ACC112 (cell line): Measurements from ENCODE around the gene ATXN1.
"Not testable (repeated sequence)": the region's sequence is repeated elsewhere in the genome, so short reads cannot be mapped to it uniquely, and the experiment has no call there.

Experiments
- H2AFZ ChIP-seq: fragments of 200-600 bp; sonication (generic); one replicate; pipeline ENCODE4 v1.6.0; 2017; ENCODE audit warnings: antibody characterized with exemption, low read length; ENCODE audit not compliant: unreplicated experiment
- H3K27ac ChIP-seq: fragments of 200-600 bp; sonication (generic); 2 replicates; pipeline ENCODE4 v1.5.1; 2014; ENCODE audit warnings: low read depth, mild to moderate bottlenecking, antibody characterized with exemption, low read length, moderate library complexity
- H3K27me3 ChIP-seq: fragments of 200-600 bp; sonication (generic); 2 replicates; pipeline ENCODE4 v1.6.1; 2014; ENCODE audit warnings: mild to moderate bottlenecking, antibody characterized with exemption, low read length, moderate library complexity, mixed read lengths; ENCODE audit not compliant: insufficient read depth
- H3K36me3 ChIP-seq: fragments of 200-600 bp; sonication (generic); 2 replicates; pipeline ENCODE4 v1.6.1; 2016; ENCODE audit warnings: mild to moderate bottlenecking, antibody characterized with exemption, low read length, moderate library complexity, mixed read lengths; ENCODE audit not compliant: insufficient read depth
- H3K4me1 ChIP-seq: fragments of 200-600 bp; sonication (generic); one replicate; pipeline ENCODE4 v1.6.1; 2016; ENCODE audit warnings: low read length, mixed read lengths; ENCODE audit not compliant: insufficient read depth, unreplicated experiment, control insufficient read depth
- H3K4me3 ChIP-seq: fragments of 200-600 bp; sonication (generic); 2 replicates; pipeline ENCODE4 v1.5.1; 2014; ENCODE audit warnings: mild to moderate bottlenecking, low read depth, low read length
- H3K79me2 ChIP-seq: fragments of 200-600 bp; sonication (generic); one replicate; pipeline ENCODE4 v1.6.0; 2016; ENCODE audit warnings: low read length; ENCODE audit not compliant: control insufficient read depth, unreplicated experiment, insufficient read depth

Gene ATXN1

GRCh38 chr6:16274885-16275589, 486.2 kb downstream of the ATXN1 start:
- Histone ChIP-seq H3K79me2 (no peaks in the 10 kb centered on the region), H3K27me3 (no peaks in the 10 kb centered on the region), H3K36me3 (no peaks in the 10 kb centered on the region), H3K27ac (no peak overlapping the region), H3K4me1 (peaks cover 8% of the 10 kb centered on the region), H2AFZ (no peak overlapping the region), H3K4me3 (no peak overlapping the region)

GRCh38 chr6:16274483-16274882, 486.8 kb downstream of the ATXN1 start:
- H3K79me2 ChIP-seq = no peaks in the 10 kb centered on the region
- peaks cover 8% of the 10 kb centered on the region for H3K4me1 ChIP-seq

GRCh38 chr6:16273256-16273655, 488.0 kb downstream of the ATXN1 start:
- H3K36me3 ChIP-seq = no peaks in the 10 kb centered on the region
- H3K4me3 ChIP-seq = no peak overlapping the region
- no peaks in the 10 kb centered on the region for H3K27me3 ChIP-seq
- H3K27ac ChIP-seq = no peak overlapping the region
- H3K4me1 ChIP-seq = peaks cover 8% of the 10 kb centered on the region
- H3K79me2 ChIP-seq = no peaks in the 10 kb centered on the region
- no peak overlapping the region for H2AFZ ChIP-seq

More at GRCh38 chr6:16274483-16274882, 486.8 kb downstream of the ATXN1 start:
- Histone ChIP-seq H2AFZ (no peak overlapping the region), H3K27ac (no peak overlapping the region), H3K4me3 (no peak overlapping the region), H3K27me3 (no peaks in the 10 kb centered on the region), H3K36me3 (no peaks in the 10 kb centered on the region)

GRCh38 chr6:16272201-16272600, 489.1 kb downstream of the ATXN1 start:
- H3K4me1 ChIP-seq = no peaks in the 10 kb centered on the region
- H3K4me3 ChIP-seq = no peak overlapping the region
- H3K27ac ChIP-seq = no peak overlapping the region
- no peaks in the 10 kb centered on the region for H3K36me3 ChIP-seq
- H3K79me2 ChIP-seq = no peaks in the 10 kb centered on the region
- no peak overlapping the region for H2AFZ ChIP-seq
- H3K27me3 ChIP-seq = no peaks in the 10 kb centered on the region

- Histone ChIP-seq H3K27me3 (no peaks in the 10 kb centered on the region), H2AFZ (no peak overlapping the region), H3K79me2 (no peaks in the 10 kb centered on the region), H3K36me3 (no peaks in the 10 kb centered on the region), H3K4me3 (no peak overlapping the region), H3K4me1 (no peaks in the 10 kb centered on the region), H3K27ac (no peak overlapping the region)
Measured at GRCh38 chr6:16271428-16271827, 489.8 kb downstream of the ATXN1 start.

GRCh38 chr6:16270178-16270794, 491.0 kb downstream of the ATXN1 start:
- Histone ChIP-seq H2AFZ (no peak overlapping the region), H3K27me3 (no peaks in the 10 kb centered on the region), H3K4me1 (no peaks in the 10 kb centered on the region), H3K4me3 (no peak overlapping the region), H3K36me3 (no peaks in the 10 kb centered on the region), H3K27ac (no peak overlapping the region), H3K79me2 (no peaks in the 10 kb centered on the region)

GRCh38 chr6:16269442-16270070, 491.7 kb downstream of the ATXN1 start:
- not testable (repeated sequence) for H3K79me2 ChIP-seq, H3K4me1 ChIP-seq, H2AFZ ChIP-seq, H3K4me3 ChIP-seq, H3K27ac ChIP-seq, H3K36me3 ChIP-seq, H3K27me3 ChIP-seq

- no peak overlapping the region for H2AFZ ChIP-seq
- H3K27me3 ChIP-seq = no peaks in the 10 kb centered on the region
- H3K4me1 ChIP-seq = no peaks in the 10 kb centered on the region
- H3K27ac ChIP-seq = no peak overlapping the region
- no peaks in the 10 kb centered on the region for H3K36me3 ChIP-seq
- no peak overlapping the region for H3K4me3 ChIP-seq
- no peaks in the 10 kb centered on the region for H3K79me2 ChIP-seq
Measured at GRCh38 chr6:16267428-16268263, 493.6 kb downstream of the ATXN1 start.

- no peaks in the 10 kb centered on the region for H3K79me2 ChIP-seq
- no peak overlapping the region for H3K4me3 ChIP-seq
- no peak overlapping the region for H3K27ac ChIP-seq
- H3K4me1 ChIP-seq = no peaks in the 10 kb centered on the region
- H3K36me3 ChIP-seq = no peaks in the 10 kb centered on the region
- no peaks in the 10 kb centered on the region for H3K27me3 ChIP-seq
- no peak overlapping the region for H2AFZ ChIP-seq
Measured at GRCh38 chr6:16265351-16266341, 495.6 kb downstream of the ATXN1 start.

- no peaks in the 10 kb centered on the region for H3K36me3 ChIP-seq
- H2AFZ ChIP-seq = no peak overlapping the region
- H3K27ac ChIP-seq = no peak overlapping the region
- no peaks in the 10 kb centered on the region for H3K79me2 ChIP-seq
- no peaks in the 10 kb centered on the region for H3K4me1 ChIP-seq
- H3K4me3 ChIP-seq = no peak overlapping the region
- no peaks in the 10 kb centered on the region for H3K27me3 ChIP-seq
Measured at GRCh38 chr6:16264785-16265184, 496.5 kb downstream of the ATXN1 start.
